GM12891 (cell line): ENCODE results near the gene PLCB1.
"Not testable (repeated sequence)": the region's sequence is repeated elsewhere in the genome, so short reads cannot be mapped to it uniquely, and the experiment has no call there.

ENCODE experiments used
- DNase-seq: peaks from one replicate; pipeline ENCODE4 v3.0.0; 2011; ENCODE audit warnings: low spot score; ENCODE audit not compliant: insufficient read length
- FAIRE-seq: peaks from 2 replicates; lab custom pipeline; 2011; peaks lifted over from hg19 to GRCh38; lab: Jason Lieb, UNC
- PAX5 ChIP-seq: IDR thresholded peaks from 2 replicates; pipeline ENCODE4 v1.6.1; 2011; ENCODE audit warnings: low read length, moderate library complexity, mild to moderate bottlenecking; ENCODE audit not compliant: insufficient read depth, severe bottlenecking
- POLR2A ChIP-seq: IDR thresholded peaks from 2 replicates; pipeline ENCODE4 v1.6.1; 2011; ENCODE audit warnings: low read depth, low read length, control low read depth
- POLR2AphosphoS5 ChIP-seq: IDR thresholded peaks from 2 replicates; pipeline ENCODE4 v1.6.1; 2011; ENCODE audit warnings: low read depth, low read length, control low read depth
- POU2F2 ChIP-seq: IDR thresholded peaks from 2 replicates; pipeline ENCODE4 v1.6.1; 2011; ENCODE audit warnings: low read depth, mild to moderate bottlenecking, control low read depth, low read length, moderate library complexity
- SPI1 ChIP-seq: IDR thresholded peaks from 2 replicates; pipeline ENCODE4 v1.6.1; 2011; ENCODE audit warnings: low read depth, low read length, control low read depth
- TAF1 ChIP-seq: IDR thresholded peaks from 2 replicates; pipeline ENCODE4 v1.6.1; 2011; ENCODE audit warnings: low read depth, low read length, control low read depth

Gene PLCB1

GRCh38 chr20:8578161-8578865 lies 446.2 kb downstream of the PLCB1 start:
- FAIRE-seq = no peak
- TF ChIP-seq SPI1 = no peak
- no peak for TF ChIP-seq TAF1
- TF ChIP-seq PAX5 = no peak
- no peak for TF ChIP-seq POU2F2
- TF ChIP-seq POLR2AphosphoS5 = no peak
- no peak for TF ChIP-seq POLR2A
- no peak for DNase-seq

GRCh38 chr20:8579035-8579434 lies 447.0 kb downstream of the PLCB1 start:
- DNase-seq (no peak), FAIRE-seq (no peak)

GRCh38 chr20:8581446-8582183 lies 449.5 kb downstream of the PLCB1 start:
- TF ChIP-seq PAX5 (no peak), POLR2A (no peak), TAF1 (no peak), SPI1 (no peak), POU2F2 (no peak), POLR2AphosphoS5 (no peak)
- FAIRE-seq (no peak), DNase-seq (no peak)

More at GRCh38 chr20:8579035-8579434, 447.0 kb downstream of the PLCB1 start:
- no peak for TF ChIP-seq SPI1
- TF ChIP-seq POLR2A = no peak
- no peak for TF ChIP-seq PAX5
- TF ChIP-seq POU2F2 = no peak
- TF ChIP-seq TAF1 = no peak
- no peak for TF ChIP-seq POLR2AphosphoS5

GRCh38 chr20:8583012-8583565 lies 451.0 kb downstream of the PLCB1 start:
- FAIRE-seq = no peak
- TF ChIP-seq POLR2AphosphoS5 (no peak), SPI1 (no peak), PAX5 (no peak), TAF1 (no peak), POU2F2 (no peak), POLR2A (no peak)
- no peak for DNase-seq

- TF ChIP-seq TAF1 (no peak), POLR2AphosphoS5 (no peak), PAX5 (no peak), POU2F2 (no peak)
- no peak for FAIRE-seq
- no peak for DNase-seq
Measured at GRCh38 chr20:8583566-8584043, 451.5 kb downstream of the PLCB1 start.

- TF ChIP-seq POLR2A = no peak
- no peak for TF ChIP-seq PAX5
- DNase-seq = no peak
- FAIRE-seq = no peak
Measured at GRCh38 chr20:8587251-8587650, 455.2 kb downstream of the PLCB1 start.

GRCh38 chr20:8587810-8588209 lies 455.7 kb downstream of the PLCB1 start:
- TF ChIP-seq TAF1 (no peak), SPI1 (no peak), POU2F2 (no peak)
- FAIRE-seq (no peak), DNase-seq (no peak)

- FAIRE-seq (no peak), DNase-seq (no peak)
- TF ChIP-seq SPI1 = no peak
- no peak for TF ChIP-seq PAX5
- TF ChIP-seq TAF1 = no peak
- TF ChIP-seq POLR2A = no peak
- TF ChIP-seq POLR2AphosphoS5 = no peak
- no peak for TF ChIP-seq POU2F2
Measured at GRCh38 chr20:8589956-8590355, 457.9 kb downstream of the PLCB1 start.

GRCh38 chr20:8600910-8601541 lies 469.0 kb downstream of the PLCB1 start:
- not testable (repeated sequence) for FAIRE-seq, DNase-seq

GRCh38 chr20:8601542-8601912 lies 469.5 kb downstream of the PLCB1 start:
- DNase-seq (peak; percentile 43), FAIRE-seq (peak; percentile 86)
- TF ChIP-seq POLR2A = no peak
- TF ChIP-seq POU2F2 = no peak
- TF ChIP-seq SPI1 = peak; percentile 94
